ENCODE data around the gene BNIP2. TPM values are rescaled to one million over a fixed set of nuclear protein-coding genes. Genes with fewer than 3 reads are reported as not detected.
A peak's percentile ranks its signal among the peaks of the same experiment; 100 is the strongest.

Gene BNIP2
- total and polyA plus RNA-seq, 2 of the 13 experiments (the other 11 are each of a cell fraction or from before 2014, with no cell fraction given) = 17.4 to 57.6 TPM

DNA sequence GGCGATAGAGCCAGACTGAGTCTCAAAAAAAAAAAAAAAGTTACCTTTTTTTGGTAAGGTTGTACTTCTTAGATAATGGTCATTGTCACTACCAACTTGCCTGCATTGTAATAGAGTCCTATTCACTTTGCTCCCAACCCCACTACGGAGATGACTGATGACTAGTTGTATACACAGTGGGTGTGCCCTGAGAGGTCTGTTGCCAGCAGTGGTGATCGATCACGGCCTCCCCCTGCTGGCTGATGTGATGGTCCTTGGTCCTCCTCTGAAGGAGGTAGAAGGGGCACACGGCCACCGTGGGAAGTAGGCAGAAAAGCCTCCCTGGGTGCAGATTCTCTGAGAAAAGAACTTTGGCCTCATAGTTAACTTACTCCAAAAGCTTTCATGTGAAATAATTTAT, 66.8 kb downstream of the BNIP2 start:
- no peak overlapping the region for H3K4me2 ChIP-seq (ENCODE audit: low read depth, low read length)
- H3K9me3 ChIP-seq (ENCODE audit: low read length) = no peaks in the 10 kb centered on the region
- WGBS (ENCODE audit: low lambda C conversion rate) = 24% methylated on average over 6 of the region's 6 CpGs
- no peaks in the 10 kb centered on the region for H3K27me3 ChIP-seq (ENCODE audit: control insufficient read depth in 1 of 2, insufficient read depth in 2 of 2, low read length in 2 of 2)
- H3K27ac ChIP-seq (ENCODE audit: extremely low read length, insufficient read depth, low read length) = no peak overlapping the region
- H3K79me2 ChIP-seq (ENCODE audit: insufficient read depth, low read length) = no peaks in the 10 kb centered on the region
- H3K36me3 ChIP-seq (replicated peaks in 1 of 2; ENCODE audit: control insufficient read depth in 1 of 2, insufficient read depth in 2 of 2, low read length in 2 of 2) = peaks cover 5 to 18% of the 10 kb centered on the region in 2 experiments; a peak in 3 of 5 replicates
- intact Hi-C loops (cut with micrococcal nuclease; ENCODE audit: unreplicated experiment) (loop anchor here (1.0 kb wide), 1 partner anchor 90 kb away; no protein-coding TSS in a partner anchor), in situ Hi-C loops (cut with HindIII; ENCODE audit: extremely low pct_ligation_motif_present, low pct_unique_long_range_greater_than_20kb) (no loop called here)
- ChIA-PET CTCF (ENCODE audit: low intra/inter-chr PET ratio, low total read pairs) (interaction anchor here (0.9 to 3.6 kb wide), 3 partner anchors 90 to 94 kb away, joined by 3 to 72 read pairs (median 7); no protein-coding TSS in a partner anchor), POLR2A (no interaction called here)
- no peaks in the 10 kb centered on the region for H4K20me1 ChIP-seq (ENCODE audit: insufficient read depth, low read length)
- no TSS peak for BruUV-seq (replicated peaks)
- H3K9ac ChIP-seq (ENCODE audit: insufficient read depth, low read depth, low read length) = no peak overlapping the region
- DNase-seq (ENCODE audit: low spot score) (peak; percentile 79), FAIRE-seq (peak; percentile 47), ATAC-seq (peak; percentile 99)
- no peaks in the 10 kb centered on the region for H3K4me1 ChIP-seq (ENCODE audit: insufficient read depth, low read length)
- H3K4me3 ChIP-seq (replicated peaks in 1 of 3; ENCODE audit: insufficient read depth in 1 of 3, low read depth in 2 of 3, low read length in 3 of 3) = no peak overlapping the region
- no peak overlapping the region for H2AFZ ChIP-seq (ENCODE audit: low read length)
- TF ChIP-seq ETV5 (CRISPR knock-in tag; IDR thresholded peaks at IDR 0.05; ENCODE audit: borderline replicate concordance) (peak; percentile 25; the same call in 1 of the 2 replicates), ZNF251 (CRISPR knock-in tag; IDR thresholded peaks at IDR 0.05) (no peak), FOXA1 (IDR thresholded peaks at IDR 0.05) (no peak), FOXA1 (CRISPR knock-in tag; IDR thresholded peaks at IDR 0.05) (peak; percentile 77), SAP130 (CRISPR knock-in tag; IDR thresholded peaks at IDR 0.05; ENCODE audit: low read depth) (peak; percentile 37; the same call in 1 of the 2 replicates), HOXD1 (CRISPR knock-in tag; IDR thresholded peaks at IDR 0.05) (no peak), ZNF598 (CRISPR knock-in tag; IDR thresholded peaks at IDR 0.05; ENCODE audit: borderline replicate concordance) (no peak), SOX13 (IDR thresholded peaks at IDR 0.05) (no peak), SOX13 (CRISPR knock-in tag; conservative IDR thresholded peaks at IDR 0.05 in 1 of 2, IDR thresholded peaks at IDR 0.05 in 1 of 2) (peak in 1 of 2 experiments; percentile 45; a peak in 1 of 4 replicates), KLF9 (CRISPR knock-in tag; IDR thresholded peaks at IDR 0.05; ENCODE audit: low read depth) (peak; percentile 88; the same call in 1 of the 2 replicates), ARHGAP35 (CRISPR knock-in tag; IDR thresholded peaks at IDR 0.05; ENCODE audit: borderline replicate concordance) (no peak), MIXL1 (CRISPR knock-in tag; IDR thresholded peaks at IDR 0.05) (0 out of 2 replicates have a peak, but pooled peaks have one; percentile 16), SALL1 (CRISPR knock-in tag; IDR thresholded peaks at IDR 0.05) (peak; percentile 47), NFRKB (IDR thresholded peaks at IDR 0.05) (no peak), XRCC5 (optimal IDR thresholded peaks at IDR 0.05; ENCODE audit: low read length) (peak; percentile 55), SMARCE1 (IDR thresholded peaks at IDR 0.05; ENCODE audit: borderline replicate concordance) (no peak), MIER3 (CRISPR knock-in tag; IDR thresholded peaks at IDR 0.05; ENCODE audit: borderline replicate concordance) (peak; percentile 54; the same call in 1 of the 2 replicates), ONECUT2 (CRISPR knock-in tag; IDR thresholded peaks at IDR 0.05) (0 out of 2 replicates have a peak, but pooled peaks have one; percentile 51), ZSCAN9 (CRISPR knock-in tag; IDR thresholded peaks at IDR 0.05; ENCODE audit: borderline replicate concordance) (0 out of 2 replicates have a peak, but pooled peaks have one; percentile 20), SOX5 (CRISPR knock-in tag; IDR thresholded peaks at IDR 0.05; ENCODE audit: borderline replicate concordance) (peak; percentile 23; the same call in 1 of the 2 replicates), FOSL2 (CRISPR knock-in tag; IDR thresholded peaks at IDR 0.05) (peak; percentile 76), FOXK1 (CRISPR knock-in tag; IDR thresholded peaks at IDR 0.05; ENCODE audit: borderline replicate concordance, low read depth) (peak; percentile 61; the same call in 1 of the 2 replicates), GATAD1 (CRISPR knock-in tag; IDR thresholded peaks at IDR 0.05) (no peak), KDM2A (CRISPR knock-in tag; IDR thresholded peaks at IDR 0.05; ENCODE audit: borderline replicate concordance, low read depth) (0 out of 2 replicates have a peak, but pooled peaks have one; percentile 36), FOXO1 (CRISPR knock-in tag; IDR thresholded peaks at IDR 0.05) (0 out of 2 replicates have a peak, but pooled peaks have one; percentile 27), FOXA3 (CRISPR knock-in tag; IDR thresholded peaks at IDR 0.05) (peak; percentile 62)
- TF ChIP-seq, protein P1, sequence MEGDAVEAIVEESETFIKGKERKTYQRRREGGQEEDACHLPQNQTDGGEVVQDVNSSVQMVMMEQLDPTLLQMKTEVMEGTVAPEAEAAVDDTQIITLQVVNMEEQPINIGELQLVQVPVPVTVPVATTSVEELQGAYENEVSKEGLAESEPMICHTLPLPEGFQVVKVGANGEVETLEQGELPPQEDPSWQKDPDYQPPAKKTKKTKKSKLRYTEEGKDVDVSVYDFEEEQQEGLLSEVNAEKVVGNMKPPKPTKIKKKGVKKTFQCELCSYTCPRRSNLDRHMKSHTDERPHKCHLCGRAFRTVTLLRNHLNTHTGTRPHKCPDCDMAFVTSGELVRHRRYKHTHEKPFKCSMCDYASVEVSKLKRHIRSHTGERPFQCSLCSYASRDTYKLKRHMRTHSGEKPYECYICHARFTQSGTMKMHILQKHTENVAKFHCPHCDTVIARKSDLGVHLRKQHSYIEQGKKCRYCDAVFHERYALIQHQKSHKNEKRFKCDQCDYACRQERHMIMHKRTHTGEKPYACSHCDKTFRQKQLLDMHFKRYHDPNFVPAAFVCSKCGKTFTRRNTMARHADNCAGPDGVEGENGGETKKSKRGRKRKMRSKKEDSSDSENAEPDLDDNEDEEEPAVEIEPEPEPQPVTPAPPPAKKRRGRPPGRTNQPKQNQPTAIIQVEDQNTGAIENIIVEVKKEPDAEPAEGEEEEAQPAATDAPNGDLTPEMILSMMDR (CRISPR knock-in tag; IDR thresholded peaks at IDR 0.05) = peak; percentile 89
- TF ChIP-seq, protein P2, sequence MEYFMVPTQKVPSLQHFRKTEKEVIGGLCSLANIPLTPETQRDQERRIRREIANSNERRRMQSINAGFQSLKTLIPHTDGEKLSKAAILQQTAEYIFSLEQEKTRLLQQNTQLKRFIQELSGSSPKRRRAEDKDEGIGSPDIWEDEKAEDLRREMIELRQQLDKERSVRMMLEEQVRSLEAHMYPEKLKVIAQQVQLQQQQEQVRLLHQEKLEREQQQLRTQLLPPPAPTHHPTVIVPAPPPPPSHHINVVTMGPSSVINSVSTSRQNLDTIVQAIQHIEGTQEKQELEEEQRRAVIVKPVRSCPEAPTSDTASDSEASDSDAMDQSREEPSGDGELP (IDR thresholded peaks at IDR 0.05; ENCODE audit: borderline replicate concordance, low read depth) = no peak
